ENCODE results near the gene CDK4.

Gene CDK4

DNA sequence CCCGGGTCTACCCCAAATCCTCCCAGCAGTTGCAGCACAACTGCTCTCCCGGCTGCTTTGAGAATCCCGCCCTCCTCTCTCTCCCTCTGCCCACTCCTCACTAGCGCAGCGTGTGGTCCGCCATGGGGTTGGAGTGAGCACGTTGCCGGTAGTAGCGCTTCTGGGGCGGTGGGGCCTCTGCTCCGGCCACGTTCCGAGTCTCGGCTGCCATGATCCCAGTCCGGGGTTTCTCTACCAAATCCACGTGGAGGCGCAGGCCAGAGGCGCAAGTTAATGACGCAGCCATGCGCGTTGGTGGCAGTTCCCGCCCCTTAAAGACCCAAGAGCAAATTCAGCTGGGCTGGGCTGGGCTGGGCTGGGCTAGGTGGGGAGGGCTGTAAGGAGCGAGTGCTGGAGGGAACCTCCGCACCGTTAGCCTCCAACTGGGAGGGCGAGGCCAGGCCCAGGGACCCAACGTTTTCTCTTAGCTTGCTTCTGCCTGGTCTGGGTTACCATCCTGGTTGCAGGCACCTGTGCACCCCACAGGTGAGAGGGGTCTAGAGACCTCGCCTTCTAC is 19.8 kb upstream of the CDK4 start, which contains the start of gene METTL1:
Gene METTL1, minus strand, starts transcription at position 233 of the 556 bp plus-strand sequence. Its CDS starts 22 bp downstream, at position 211.
- DNase-seq = peak; percentile 97

DNA sequence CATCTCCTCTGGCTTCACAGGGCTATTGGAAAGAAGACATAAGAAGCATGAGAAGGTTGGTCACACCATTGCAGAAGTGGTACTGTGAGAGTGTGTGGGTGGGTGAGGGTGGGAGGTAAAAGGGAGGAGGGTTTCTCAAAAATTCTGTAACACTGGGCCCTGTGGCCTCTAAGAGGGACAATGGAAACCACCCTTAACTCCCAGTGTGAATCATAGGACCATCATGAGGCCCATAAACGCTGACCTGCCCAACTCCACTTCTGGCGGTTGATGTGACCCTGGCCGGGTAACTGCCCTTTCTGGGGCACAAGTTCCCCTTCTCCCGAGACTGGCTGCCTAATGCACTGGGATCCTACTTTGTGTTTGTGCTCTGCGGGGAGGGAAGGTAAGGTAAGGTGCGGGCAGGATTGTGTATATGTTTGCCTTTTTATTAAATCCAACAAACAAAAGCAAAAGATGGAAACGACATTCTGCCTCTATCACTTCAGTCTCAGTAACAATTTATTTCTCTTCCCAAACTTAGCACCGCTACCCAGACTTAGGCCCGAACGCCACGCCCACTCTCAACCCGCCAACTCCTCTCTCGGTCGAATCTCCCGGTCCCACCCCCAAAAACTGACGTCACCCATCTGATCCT is 19.2 kb upstream of the CDK4 start:
- peak; percentile 93 for DNase-seq

DNA sequence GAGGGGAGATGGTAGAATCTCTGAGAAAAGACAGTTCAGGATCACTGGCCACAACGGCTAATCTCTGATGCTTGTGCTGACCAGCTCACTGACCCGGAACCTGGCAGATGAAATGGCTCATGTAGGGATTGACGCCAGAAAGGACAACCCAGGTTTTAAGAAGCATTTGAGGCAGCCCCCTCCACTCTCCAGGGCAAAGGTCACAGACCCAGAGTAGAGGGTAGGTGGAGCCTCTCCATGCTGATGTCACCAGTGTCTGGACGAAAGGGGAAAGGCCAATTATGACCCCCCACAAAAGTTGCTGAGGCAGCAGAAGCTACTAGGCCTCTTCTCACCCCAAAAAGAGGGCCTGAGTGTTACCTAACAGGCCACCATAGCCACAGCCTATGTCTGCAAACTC is 18.6 kb upstream of the CDK4 start:
- DNase-seq = no peak

GRCh38 chr12:57769594-57769993 is 17.5 kb upstream of the CDK4 start:
- no peak for DNase-seq

GRCh38 chr12:57767876-57768275 is 15.8 kb upstream of the CDK4 start:
- no peak for DNase-seq

DNA sequence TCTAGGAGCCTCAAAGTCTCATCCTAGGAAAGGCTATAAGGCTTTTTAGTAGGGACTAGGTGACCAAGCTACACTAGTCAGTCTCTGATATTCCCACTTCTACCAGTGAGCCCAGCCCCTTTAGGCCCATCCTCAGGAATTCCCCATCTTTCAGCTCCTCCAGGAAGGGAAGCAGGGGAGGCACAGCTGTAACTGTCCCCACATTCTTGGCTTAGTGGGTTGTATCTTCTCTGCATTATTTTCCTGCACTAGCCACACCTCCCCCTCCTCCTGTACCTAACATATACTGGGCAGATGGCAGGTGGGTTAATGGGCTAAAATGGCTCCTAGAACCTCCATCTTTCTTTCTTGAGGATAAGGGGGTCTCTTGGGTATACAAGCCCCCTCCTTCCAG is 15.2 kb upstream of the CDK4 start:
- no peak for DNase-seq

- no peak for DNase-seq
Measured at GRCh38 chr12:57766464-57767304, 14.6 kb upstream of the CDK4 start, which contains the start of gene CYP27B1. TSS of gene CYP27B1 (minus strand) at chr12:57767078. CDS start at chr12:57767041, 37 bp downstream.

- DNase-seq = no peak
Measured at GRCh38 chr12:57765698-57766463, 13.8 kb upstream of the CDK4 start.

GRCh38 chr12:57765003-57765697 is 13.0 kb upstream of the CDK4 start:
- no peak for DNase-seq

DNA sequence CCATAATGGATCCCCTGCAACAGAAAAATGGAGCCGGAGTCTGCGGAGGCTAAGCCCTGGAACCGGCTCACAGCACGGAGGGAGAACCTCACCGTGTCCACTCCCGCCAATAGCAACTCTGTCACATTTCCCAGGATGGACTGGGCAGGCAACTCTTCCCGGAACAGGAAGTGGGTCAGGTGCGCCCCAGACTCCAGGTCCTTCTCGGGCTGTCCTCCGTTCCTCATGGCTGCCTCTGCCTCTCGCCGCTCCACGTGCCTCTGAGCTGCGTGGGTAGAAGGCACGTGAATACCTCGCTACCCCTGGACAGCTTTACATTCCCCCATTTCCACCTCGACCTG is 12.5 kb upstream of the CDK4 start:
- peak; percentile 63 for DNase-seq

- DNase-seq = no peak
Measured at GRCh38 chr12:57763881-57764661, 12.0 kb upstream of the CDK4 start.

DNA sequence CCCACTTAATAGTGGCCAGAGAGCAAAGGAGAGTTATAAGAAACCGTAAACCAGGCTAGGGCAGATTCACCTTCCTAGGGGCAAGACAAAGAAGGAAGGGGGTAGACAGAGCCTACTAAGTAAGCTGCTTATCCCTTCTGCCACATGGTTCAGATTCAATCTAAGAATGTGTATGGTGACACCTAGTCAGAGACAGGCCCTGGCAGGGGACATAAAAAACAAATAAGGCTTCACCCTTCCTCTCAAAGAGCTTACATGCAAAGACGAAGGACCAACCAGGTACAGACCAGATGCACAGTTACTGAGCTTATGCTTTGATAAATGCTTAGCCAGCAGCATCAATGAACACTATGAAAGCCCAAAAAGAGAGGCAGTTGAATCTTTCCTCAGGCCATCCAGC is 10.4 kb upstream of the CDK4 start:
- no peak for DNase-seq

GRCh38 chr12:57761391-57761998 is 9.4 kb upstream of the CDK4 start:
- no peak for DNase-seq

GRCh38 chr12:57760347-57760982 is 8.4 kb upstream of the CDK4 start:
- DNase-seq = no peak

DNA sequence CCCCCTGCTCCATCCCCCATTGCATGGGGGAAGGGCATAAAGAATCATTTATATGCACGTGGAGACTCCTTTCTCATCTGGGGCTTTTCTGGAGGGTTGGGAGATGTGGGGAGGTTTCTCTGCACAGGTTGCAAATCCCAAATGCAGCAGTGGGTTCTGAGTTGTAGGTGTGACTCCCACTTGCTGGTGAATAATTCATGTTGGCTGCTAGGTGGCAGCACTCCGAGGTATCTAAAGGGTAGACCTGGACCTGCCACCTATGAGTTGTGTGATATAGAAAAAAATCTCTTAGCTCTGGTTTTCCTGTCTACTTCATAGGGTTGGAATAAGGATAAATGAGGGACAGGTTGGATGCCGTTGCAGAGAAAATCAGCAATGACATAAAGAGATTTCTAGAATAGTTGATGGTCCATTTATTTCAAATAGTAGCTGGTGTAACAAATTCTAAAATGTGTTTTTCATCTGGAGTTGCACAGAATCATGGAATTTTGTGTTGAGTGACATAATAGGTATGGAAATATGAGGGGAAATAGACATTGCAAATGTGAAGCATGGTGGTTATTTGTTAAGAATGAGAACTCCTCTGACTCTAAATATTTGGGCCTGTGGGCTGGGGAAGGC is 7.4 kb upstream of the CDK4 start:
- peak; percentile 34 for DNase-seq

DNA sequence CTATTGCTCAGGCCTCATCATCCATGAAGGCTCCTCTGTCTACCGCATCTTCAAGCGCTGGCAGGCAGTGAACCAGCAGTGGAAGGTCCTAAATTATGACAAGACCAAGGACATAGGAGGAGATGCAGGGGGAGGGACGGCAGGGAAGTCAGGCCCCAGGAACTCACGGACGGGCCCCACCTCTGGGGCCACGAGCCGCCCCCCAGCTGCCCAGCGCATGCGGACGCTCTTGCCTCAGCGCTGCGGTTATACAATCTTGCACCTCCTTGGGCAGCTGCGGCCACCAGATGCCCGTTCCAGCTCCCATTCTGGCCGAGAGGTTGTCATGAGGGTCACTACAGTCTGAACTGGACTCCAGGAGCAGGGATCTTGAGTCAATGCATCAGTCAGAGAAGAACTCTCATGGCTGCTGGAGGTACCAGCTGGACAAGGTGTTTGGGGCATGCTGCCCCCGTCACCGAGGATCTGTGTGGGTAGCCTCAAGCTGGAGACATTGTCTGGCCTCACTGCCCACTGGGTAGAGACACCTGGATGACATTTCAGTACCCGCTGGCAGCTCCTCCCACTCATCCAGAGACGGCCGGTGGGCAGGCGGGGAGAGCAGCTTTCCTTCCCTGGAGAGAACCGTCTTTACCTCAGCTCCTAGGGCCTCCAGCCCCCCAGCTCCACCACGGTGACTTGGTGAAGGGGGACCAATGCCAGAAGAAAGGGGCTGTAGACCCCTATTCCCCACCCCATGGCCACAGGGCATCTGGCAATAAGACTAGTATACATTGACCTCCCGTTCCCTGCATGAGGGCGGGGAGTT is 6.6 kb upstream of the CDK4 start:
- DNase-seq = no peak

- no peak for DNase-seq
Measured at GRCh38 chr12:57757771-57758170, 5.7 kb upstream of the CDK4 start.

GRCh38 chr12:57756406-57757341 is 4.6 kb upstream of the CDK4 start:
- DNase-seq = no peak

Data from NCI-H774 (cell line).